Endodermal cell (in vitro differentiated cells): ENCODE results near the gene NEK6. TPM values are rescaled to one million over a fixed set of nuclear protein-coding genes. Genes with fewer than 3 reads are reported as not detected.

ENCODE experiments used
- DNase-seq: peaks from one replicate; pipeline ENCODE4 v3.0.0-alpha.2; 2017
- H3K27ac ChIP-seq: 2 replicates; pipeline ENCODE4 v1.5.1; 2013; ENCODE audit warnings: mild to moderate bottlenecking, low read depth, low read length, moderate library complexity
- H3K27me3 ChIP-seq: 2 replicates; pipeline ENCODE4 v1.6.1; 2013; ENCODE audit warnings: mild to moderate bottlenecking, low read length, moderate library complexity; ENCODE audit not compliant: insufficient read depth, control insufficient read depth, poor library complexity, severe bottlenecking
- H3K36me3 ChIP-seq: 2 replicates; pipeline ENCODE4 v1.7.0; 2013; ENCODE audit warnings: mild to moderate bottlenecking, low read length, moderate library complexity; ENCODE audit not compliant: control insufficient read depth, insufficient read depth
- H3K4me1 ChIP-seq: one replicate; pipeline ENCODE4 v1.7.0; 2013; ENCODE audit warnings: low read length; ENCODE audit not compliant: control insufficient read depth, insufficient read depth
- H3K4me3 ChIP-seq: 2 replicates; pipeline ENCODE4 v1.5.1; 2013; ENCODE audit warnings: mild to moderate bottlenecking, low read length, moderate library complexity
- H3K9ac ChIP-seq: 2 replicates; pipeline ENCODE4 v1.6.1; 2013; ENCODE audit warnings: mild to moderate bottlenecking, low read length, moderate library complexity; ENCODE audit not compliant: poor library complexity, severe bottlenecking; ENCODE audit errors: extremely low read depth
- H3K9me3 ChIP-seq: 2 replicates; pipeline ENCODE4 v1.6.1; 2013; ENCODE audit warnings: mild to moderate bottlenecking, low read length, moderate library complexity; ENCODE audit not compliant: control insufficient read depth
- H3K27ac Mint-ChIP-seq: 2 replicates; pipeline ENCODE4 v1.8.0; 2020; ENCODE audit warnings: mixed read lengths
- H3K27me3 Mint-ChIP-seq: 2 replicates; pipeline ENCODE4 v1.8.0; 2021; ENCODE audit warnings: mild to moderate bottlenecking, mixed read lengths; ENCODE audit not compliant: insufficient read depth
- H3K36me3 Mint-ChIP-seq: 2 replicates; pipeline ENCODE4 v1.8.0; 2020; ENCODE audit warnings: low read depth, mixed read lengths
- H3K4me1 Mint-ChIP-seq: 2 replicates; pipeline ENCODE4 v1.8.0; 2020; ENCODE audit warnings: mixed read lengths
- H3K4me3 Mint-ChIP-seq: 2 replicates; pipeline ENCODE4 v1.8.0; 2020; ENCODE audit warnings: mild to moderate bottlenecking, moderate library complexity, mixed read lengths
- H3K9me3 Mint-ChIP-seq: 2 replicates; pipeline ENCODE4 v1.8.0; 2020; ENCODE audit warnings: mild to moderate bottlenecking, mixed read lengths
- CTCF ChIP-seq: fragments of 200-600 bp; sonication (generic); conservative IDR thresholded peaks from 2 replicates; pipeline ENCODE4 v1.5.0; 2021; ENCODE audit warnings: antibody characterized with exemption, mild to moderate bottlenecking
- WGBS, 2 experiments: methylation state at CpG; one replicate each; pipeline versions ENCODE4 v1.1.5 to v1.1.7; 2013; ENCODE audit warnings: missing lambda C conversion rate in 2 of 2, mixed read lengths in 1 of 2; ENCODE audit not compliant: insufficient coverage in 1 of 2, insufficient read length in 1 of 2; 5-methylcytosine and 5-hydroxymethylcytosine counted together
- total RNA-seq, 2 donors: library from RNA; stranded (reverse); fragmentation: NEBNext Ultra II Directional in 1 of 2; extraction: Animal tissue kit (Norgen Biotek cat#: 25700) in 1 of 2; gene quantifications; 2 replicates in 1 of 2; 3 replicates in 1 of 2; pipeline ENCODE4 v1.2.1, GENCODE V29; 2021

Gene NEK6
- total RNA-seq, 2 donors from 2014 or later = 17.1 to 32.5 TPM

- Histone ChIP-seq H3K4me1 (no peaks in the 10 kb centered on the region), H3K27me3 (no peaks in the 10 kb centered on the region), H3K27ac (no peak overlapping the region), H3K9ac (no peak overlapping the region), H3K4me3 (no peak overlapping the region), H3K9me3 (no peaks in the 10 kb centered on the region), H3K36me3 (no peaks in the 10 kb centered on the region)
- TF ChIP-seq CTCF = no peak
- no peak overlapping the region for H3K4me3 Mint-ChIP-seq
- H3K4me1 Mint-ChIP-seq = peaks cover 1% of the 10 kb centered on the region
- no peaks in the 10 kb centered on the region for H3K36me3 Mint-ChIP-seq
- DNase-seq = no peak
- H3K9me3 Mint-ChIP-seq = no peaks in the 10 kb centered on the region
- no peak overlapping the region for H3K27ac Mint-ChIP-seq
- no peaks in the 10 kb centered on the region for H3K27me3 Mint-ChIP-seq
- WGBS, 2 experiments = 93% methylated on average over 3 to 8 of the region's 8 CpGs
Measured at GRCh38 chr9:124299515-124300090, 41.9 kb downstream of the NEK6 start.

GRCh38 chr9:124300312-124300711 is 42.6 kb downstream of the NEK6 start:
- no peak overlapping the region for H3K9ac ChIP-seq
- no peak overlapping the region for H3K4me3 Mint-ChIP-seq
- no peaks in the 10 kb centered on the region for H3K36me3 ChIP-seq
- no peaks in the 10 kb centered on the region for H3K9me3 Mint-ChIP-seq
- H3K4me3 ChIP-seq = no peak overlapping the region
- H3K4me1 Mint-ChIP-seq = peaks cover 1% of the 10 kb centered on the region
- TF ChIP-seq CTCF = no peak
- no peaks in the 10 kb centered on the region for H3K27me3 Mint-ChIP-seq
- DNase-seq = peak; percentile 72
- H3K4me1 ChIP-seq = no peaks in the 10 kb centered on the region
- WGBS, 2 experiments = 77 to 90% methylated on average over 5 to 11 of the region's 11 CpGs
- no peak overlapping the region for H3K27ac ChIP-seq
- H3K27ac Mint-ChIP-seq = peak overlapping the region; percentile 41
- no peaks in the 10 kb centered on the region for H3K27me3 ChIP-seq
- H3K36me3 Mint-ChIP-seq = no peaks in the 10 kb centered on the region
- H3K9me3 ChIP-seq = no peaks in the 10 kb centered on the region

- Histone ChIP-seq H3K9ac (no peak overlapping the region), H3K4me3 (no peak overlapping the region), H3K27me3 (no peaks in the 10 kb centered on the region), H3K4me1 (no peaks in the 10 kb centered on the region), H3K27ac (no peak overlapping the region), H3K9me3 (no peaks in the 10 kb centered on the region), H3K36me3 (no peaks in the 10 kb centered on the region)
- TF ChIP-seq CTCF = no peak
- no peak for DNase-seq
- no peak overlapping the region for H3K27ac Mint-ChIP-seq
- H3K4me1 Mint-ChIP-seq = peaks cover 1% of the 10 kb centered on the region
- 94 to 95% methylated on average over 4 of the region's 4 CpGs for WGBS, 2 experiments
- H3K27me3 Mint-ChIP-seq = no peaks in the 10 kb centered on the region
- no peaks in the 10 kb centered on the region for H3K9me3 Mint-ChIP-seq
- H3K36me3 Mint-ChIP-seq = no peaks in the 10 kb centered on the region
- no peak overlapping the region for H3K4me3 Mint-ChIP-seq
Measured at GRCh38 chr9:124302921-124303320, 45.2 kb downstream of the NEK6 start.
